Measurements from ENCODE around the gene SUPT20HL2.

Gene SUPT20HL2

DNA sequence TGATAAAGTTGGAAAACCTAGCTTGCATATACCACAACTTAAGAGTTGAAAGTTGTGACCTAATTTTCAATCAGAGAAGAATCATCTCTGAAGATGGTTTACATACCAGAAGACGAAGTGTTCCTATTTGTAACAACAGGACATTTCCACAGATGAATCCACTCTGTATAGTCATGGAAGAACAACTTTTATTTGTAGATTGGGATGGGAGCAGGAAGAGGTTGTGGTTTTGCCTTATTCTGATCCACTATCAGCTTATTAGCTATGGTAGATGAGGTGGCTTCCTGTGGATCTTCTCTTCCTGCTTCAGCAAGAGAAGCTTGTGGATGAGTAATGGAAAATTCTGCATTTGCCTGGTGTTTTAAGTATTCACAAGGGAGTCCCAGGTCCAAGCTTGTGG is 27.9 kb upstream of the SUPT20HL2 start:
- Histone ChIP-seq H3K4me1 (ENCODE audit: low read length) (peaks cover 15% of the 10 kb centered on the region), H3K36me3 (replicated peaks; ENCODE audit: low read depth, low read length) (no peaks in the 10 kb centered on the region), H3K9me3 (ENCODE audit: insufficient read depth, low read length) (no peaks in the 10 kb centered on the region), H3K79me2 (ENCODE audit: low read length) (no peaks in the 10 kb centered on the region), H4K20me1 (ENCODE audit: insufficient read depth, low read length) (no peaks in the 10 kb centered on the region), H3K27ac (ENCODE audit: low read length) (no peak overlapping the region), H3K4me3 (ENCODE audit: low read length) (no peak overlapping the region), H3K27me3 (ENCODE audit: low read depth, low read length) (0 out of 2 replicates have a peak, but pooled peaks cover 3% of the 10 kb centered on the region), H3K4me2 (ENCODE audit: low read length) (no peak overlapping the region), H2AFZ (ENCODE audit: low read depth, low read length) (no peak overlapping the region), H3K9ac (ENCODE audit: low read length) (no peak overlapping the region)
- no peak for TF ChIP-seq CTCF (IDR thresholded peaks at IDR 0.05; ENCODE audit: low read depth, low read length)
- TF ChIP-seq EZH2phosphoT487 (IDR thresholded peaks at IDR 0.05; ENCODE audit: low read depth), result no peak

DNA sequence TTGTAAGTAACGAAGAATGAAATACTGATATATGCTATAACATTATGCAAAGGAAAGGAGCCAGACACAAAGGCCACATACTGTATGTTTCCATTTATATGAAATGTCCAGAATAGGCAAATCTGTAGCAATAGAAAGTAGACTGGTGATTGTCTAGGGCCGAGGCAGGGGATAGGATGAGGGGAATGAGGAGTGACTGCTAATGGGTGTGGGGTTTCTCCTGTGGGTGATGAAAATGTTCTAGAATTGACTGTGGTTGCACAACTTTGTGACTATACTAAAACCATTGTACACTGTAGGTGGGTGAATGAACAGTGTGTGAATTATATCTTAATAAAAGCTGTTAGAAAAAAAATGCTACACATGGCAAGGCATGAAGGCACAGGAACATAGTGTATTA is 26.6 kb upstream of the SUPT20HL2 start:
- Histone ChIP-seq H3K4me3 (ENCODE audit: low read length) (no peak overlapping the region), H3K27ac (ENCODE audit: low read length) (no peak overlapping the region), H3K27me3 (ENCODE audit: low read depth, low read length) (0 out of 2 replicates have a peak, but pooled peaks cover 3% of the 10 kb centered on the region), H3K79me2 (ENCODE audit: low read length) (no peaks in the 10 kb centered on the region), H4K20me1 (ENCODE audit: insufficient read depth, low read length) (no peaks in the 10 kb centered on the region), H3K4me2 (ENCODE audit: low read length) (no peak overlapping the region), H2AFZ (ENCODE audit: low read depth, low read length) (no peak overlapping the region), H3K4me1 (ENCODE audit: low read length) (peaks cover 15% of the 10 kb centered on the region), H3K9ac (ENCODE audit: low read length) (no peak overlapping the region), H3K36me3 (replicated peaks; ENCODE audit: low read depth, low read length) (no peaks in the 10 kb centered on the region), H3K9me3 (ENCODE audit: insufficient read depth, low read length) (no peaks in the 10 kb centered on the region)
- no peak for TF ChIP-seq CTCF (IDR thresholded peaks at IDR 0.05; ENCODE audit: low read depth, low read length)
- TF ChIP-seq EZH2phosphoT487 (IDR thresholded peaks at IDR 0.05; ENCODE audit: low read depth), result no peak

- no peak overlapping the region for H3K4me2 ChIP-seq (ENCODE audit: low read length)
- TF ChIP-seq CTCF (IDR thresholded peaks at IDR 0.05; ENCODE audit: low read depth, low read length), result no peak
- TF ChIP-seq EZH2phosphoT487 (IDR thresholded peaks at IDR 0.05; ENCODE audit: low read depth), result no peak
- no peak overlapping the region for H3K4me3 ChIP-seq (ENCODE audit: low read length)
- no peak overlapping the region for H2AFZ ChIP-seq (ENCODE audit: low read depth, low read length)
- H4K20me1 ChIP-seq (ENCODE audit: insufficient read depth, low read length), result no peaks in the 10 kb centered on the region
- no peak overlapping the region for H3K9ac ChIP-seq (ENCODE audit: low read length)
- 0 out of 2 replicates have a peak, but pooled peaks cover 3% of the 10 kb centered on the region for H3K27me3 ChIP-seq (ENCODE audit: low read depth, low read length)
- H3K27ac ChIP-seq (ENCODE audit: low read length), result no peak overlapping the region
- H3K9me3 ChIP-seq (ENCODE audit: insufficient read depth, low read length), result no peaks in the 10 kb centered on the region
- H3K4me1 ChIP-seq (ENCODE audit: low read length), result peaks cover 15% of the 10 kb centered on the region
- H3K79me2 ChIP-seq (ENCODE audit: low read length), result no peaks in the 10 kb centered on the region
- no peaks in the 10 kb centered on the region for H3K36me3 ChIP-seq (replicated peaks; ENCODE audit: low read depth, low read length)
Observed at GRCh38 chrX:24339911-24340310, 26.0 kb upstream of the SUPT20HL2 start.

DNA sequence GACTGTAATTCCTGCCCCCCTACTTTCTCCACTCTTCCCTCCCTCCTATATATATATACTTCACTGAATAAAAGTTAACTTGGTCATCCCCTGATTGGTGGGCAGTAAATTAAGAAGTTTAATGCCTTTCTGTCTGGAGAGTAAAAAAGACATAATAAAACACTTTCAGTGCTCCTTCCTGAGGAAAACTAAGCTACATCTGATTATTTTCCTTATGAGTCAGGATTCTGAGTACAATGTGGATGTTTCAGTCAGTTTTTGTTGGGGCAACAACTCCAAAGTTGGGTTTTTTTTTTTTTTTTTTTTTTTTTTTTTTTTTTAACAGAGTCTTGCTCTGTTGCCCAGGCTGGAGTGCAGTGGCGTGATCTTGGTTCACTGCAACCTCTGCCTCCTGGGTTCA is 22.0 kb upstream of the SUPT20HL2 start:
- H3K27ac ChIP-seq (ENCODE audit: low read length), result no peak overlapping the region

More for the DNA sequence above, 22.0 kb upstream of the SUPT20HL2 start:
- Histone ChIP-seq H3K27me3 (ENCODE audit: low read depth, low read length) (no peaks in the 10 kb centered on the region), H4K20me1 (ENCODE audit: insufficient read depth, low read length) (no peaks in the 10 kb centered on the region), H3K36me3 (replicated peaks; ENCODE audit: low read depth, low read length) (no peaks in the 10 kb centered on the region), H3K4me3 (ENCODE audit: low read length) (no peak overlapping the region), H3K79me2 (ENCODE audit: low read length) (no peaks in the 10 kb centered on the region), H3K4me2 (ENCODE audit: low read length) (no peak overlapping the region), H2AFZ (ENCODE audit: low read depth, low read length) (no peak overlapping the region), H3K9ac (ENCODE audit: low read length) (no peak overlapping the region), H3K9me3 (ENCODE audit: insufficient read depth, low read length) (no peaks in the 10 kb centered on the region), H3K4me1 (ENCODE audit: low read length) (peaks cover 4% of the 10 kb centered on the region; the same call in 1 of the 2 replicates)
- TF ChIP-seq EZH2phosphoT487 (IDR thresholded peaks at IDR 0.05; ENCODE audit: low read depth) (no peak), CTCF (IDR thresholded peaks at IDR 0.05; ENCODE audit: low read depth, low read length) (no peak)

All from OCI-LY3 (cell line).